GM11168 (cell line): Measurements from ENCODE around the gene CMTM5.
"Not testable (repeated sequence)": the region's sequence is repeated elsewhere in the genome, so short reads cannot be mapped to it uniquely, and the experiment has no call there.

Experiments
- in situ Hi-C: fragments of 300-500 bp; cut with MboI; formaldehyde crosslinking; loops from one replicate; pipeline ENCODE4 v1.12.0; 2022; ENCODE audit warnings: low sequenced_read_pairs; ENCODE audit not compliant: unreplicated experiment

CMTM5 gene

DNA sequence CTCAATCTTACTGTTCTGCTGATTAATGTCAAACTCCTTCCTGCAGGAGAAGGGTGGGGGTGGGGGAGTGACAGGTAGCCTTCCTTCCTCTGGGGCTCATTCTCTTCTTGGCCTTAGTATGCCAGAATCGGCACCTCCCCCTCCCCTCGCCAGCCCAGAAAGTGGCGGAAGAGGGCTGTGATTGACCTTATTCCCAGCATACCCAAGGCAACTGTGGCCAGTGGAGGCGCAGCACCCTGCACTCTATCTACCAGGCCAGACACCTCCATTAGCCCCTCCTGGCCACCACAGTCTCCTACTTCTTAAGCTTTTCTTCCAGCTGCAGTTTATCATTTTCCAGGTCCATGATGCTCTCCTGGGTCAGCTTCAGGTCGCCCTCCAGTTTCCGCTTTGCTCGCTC is 15.8 kb downstream of the CMTM5 start:
- in situ Hi-C loops, result no loop called here

DNA sequence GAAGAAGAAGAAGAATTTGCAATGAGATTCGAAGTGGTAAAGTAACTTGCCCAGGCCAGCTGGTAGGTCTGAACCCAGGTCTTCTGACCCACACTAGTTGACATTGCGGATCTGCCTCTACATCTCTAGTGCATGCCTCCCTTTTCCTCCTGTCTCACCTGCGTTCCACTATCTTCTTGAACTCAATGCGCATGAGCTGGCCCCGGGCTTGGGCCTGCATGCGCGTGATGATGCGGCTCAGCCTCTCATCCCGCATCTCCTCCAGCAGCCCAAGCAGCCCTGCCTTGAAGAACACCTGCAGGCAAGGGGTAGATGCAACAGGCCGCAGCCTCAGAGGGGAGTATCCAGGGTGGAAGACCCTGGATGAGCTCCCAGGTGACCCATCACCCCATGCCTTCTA is 19.3 kb downstream of the CMTM5 start:
- in situ Hi-C loops, result no loop called here

- in situ Hi-C loops, result no loop called here
These were observed 20.0 kb downstream of the CMTM5 start for GRCh38 chr14:23396781-23397407.

DNA sequence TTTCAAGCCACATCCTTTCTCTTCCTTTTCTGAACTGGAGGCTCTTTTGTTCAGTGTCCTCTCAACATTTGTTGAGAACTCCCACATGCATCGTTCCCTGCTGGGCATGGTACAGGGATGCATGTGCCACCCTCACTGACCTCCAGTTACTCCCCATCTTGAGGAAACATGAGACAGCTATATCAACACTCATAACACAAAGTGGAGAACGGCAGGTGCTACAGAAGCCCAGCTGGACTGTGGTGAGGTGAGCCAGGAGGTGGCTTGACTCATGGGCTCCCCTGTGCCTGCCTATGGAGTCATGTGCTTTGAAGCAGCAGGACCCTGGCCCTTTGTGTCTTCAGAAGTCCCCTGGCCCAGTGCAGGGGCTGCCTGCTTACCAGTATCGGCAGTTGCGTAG is 21.5 kb downstream of the CMTM5 start:
- in situ Hi-C loops, result no loop called here

DNA sequence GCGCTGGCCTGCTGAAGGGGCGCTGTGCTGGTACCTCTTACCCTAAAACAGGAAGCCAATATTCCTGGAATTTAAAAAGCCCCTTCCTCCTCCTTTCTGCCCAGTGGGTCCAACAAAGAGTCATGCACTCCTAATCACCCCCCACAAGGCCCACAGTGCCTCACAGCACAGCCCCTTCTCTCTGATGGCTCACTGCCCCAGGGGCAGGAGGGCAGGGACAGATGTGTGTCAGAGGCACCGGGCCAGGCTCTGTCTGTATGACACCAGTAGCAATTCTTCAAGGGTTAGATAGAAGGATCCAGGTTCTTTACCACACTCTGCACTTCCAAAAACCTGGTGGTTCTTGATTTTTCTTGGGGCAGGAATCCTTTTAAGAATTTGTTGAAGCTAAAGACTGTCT is 22.3 kb downstream of the CMTM5 start:
- in situ Hi-C loops, result no loop called here

GRCh38 chr14:23399591-23399990 is 22.7 kb downstream of the CMTM5 start:
- in situ Hi-C loops, result no loop called here

DNA sequence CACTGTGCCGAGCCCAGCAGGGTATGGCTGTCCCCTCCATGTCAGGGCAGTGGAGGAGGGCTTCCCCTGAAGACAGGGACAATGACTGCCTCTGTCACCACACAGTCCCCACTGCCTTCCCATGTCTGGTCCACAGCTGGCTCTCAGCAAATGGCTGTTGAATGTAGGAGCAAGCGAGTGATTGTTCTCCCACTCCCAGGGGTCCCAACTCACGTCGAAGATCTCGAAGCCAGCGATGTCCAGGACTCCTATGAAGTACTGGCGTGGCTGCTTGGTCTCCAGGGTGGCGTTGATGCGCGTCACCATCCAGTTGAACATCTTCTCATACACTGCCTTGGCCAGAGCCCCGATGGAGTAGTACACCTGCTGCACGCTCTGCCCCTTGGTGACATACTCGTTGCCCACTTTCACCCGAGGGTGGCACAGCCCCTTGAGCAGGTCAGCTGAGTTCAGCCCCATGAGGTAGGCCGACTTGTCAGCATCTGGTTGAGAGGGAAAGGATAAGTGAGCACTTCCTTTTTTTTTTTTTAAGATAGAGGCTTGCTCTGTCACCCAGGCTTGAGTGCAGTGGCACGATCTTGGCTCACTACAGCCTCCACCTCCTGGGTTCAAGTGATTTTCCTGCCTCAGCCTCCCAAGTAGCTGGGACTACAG is 23.8 kb downstream of the CMTM5 start:
- in situ Hi-C loops, result not testable (repeated sequence)

- in situ Hi-C loops, result no loop called here
These were observed 24.4 kb downstream of the CMTM5 start for GRCh38 chr14:23401291-23401690.

- in situ Hi-C loops, result no loop called here
These were observed 25.7 kb downstream of the CMTM5 start for GRCh38 chr14:23402296-23403138.

DNA sequence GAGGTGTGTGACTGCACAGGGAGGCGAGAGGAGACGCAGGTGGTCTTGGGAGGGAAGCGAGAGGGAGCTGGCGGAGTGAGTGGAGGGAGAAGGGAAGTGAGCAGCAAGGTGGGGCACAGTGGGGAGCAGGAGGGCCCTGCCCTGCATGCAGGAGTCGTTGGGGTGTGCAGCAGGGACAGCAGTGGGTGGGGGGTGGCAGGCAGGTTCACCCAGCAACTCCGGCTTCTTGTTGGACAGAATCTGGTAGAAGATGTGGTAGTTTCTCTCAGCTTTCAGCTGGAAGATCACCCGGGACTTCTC is 26.2 kb downstream of the CMTM5 start:
- in situ Hi-C loops, result no loop called here

- in situ Hi-C loops, result no loop called here
These were observed 27.1 kb downstream of the CMTM5 start for GRCh38 chr14:23403908-23404307.

GRCh38 chr14:23404331-23404900 is 27.6 kb downstream of the CMTM5 start:
- in situ Hi-C loops, result no loop called here

DNA sequence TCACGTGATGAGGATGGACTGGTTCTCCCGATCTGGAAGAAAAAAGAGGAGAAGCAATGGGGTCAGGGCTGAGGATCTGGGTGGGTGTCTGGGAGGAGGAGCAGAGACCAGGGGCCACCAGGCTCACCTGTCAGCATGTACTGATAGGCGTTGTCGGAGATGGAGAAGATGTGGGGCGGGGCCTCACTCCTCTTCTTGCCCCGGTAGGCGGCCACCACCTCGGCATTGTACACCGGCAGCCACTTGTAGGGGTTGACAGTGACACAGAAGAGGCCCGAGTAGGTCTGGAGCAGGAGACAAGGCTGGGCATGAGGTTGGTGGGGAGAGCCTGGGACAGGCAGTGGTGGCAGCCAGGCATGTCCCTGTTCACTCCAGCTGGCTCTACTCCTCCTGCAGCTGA is 28.2 kb downstream of the CMTM5 start:
- in situ Hi-C loops, result no loop called here

DNA sequence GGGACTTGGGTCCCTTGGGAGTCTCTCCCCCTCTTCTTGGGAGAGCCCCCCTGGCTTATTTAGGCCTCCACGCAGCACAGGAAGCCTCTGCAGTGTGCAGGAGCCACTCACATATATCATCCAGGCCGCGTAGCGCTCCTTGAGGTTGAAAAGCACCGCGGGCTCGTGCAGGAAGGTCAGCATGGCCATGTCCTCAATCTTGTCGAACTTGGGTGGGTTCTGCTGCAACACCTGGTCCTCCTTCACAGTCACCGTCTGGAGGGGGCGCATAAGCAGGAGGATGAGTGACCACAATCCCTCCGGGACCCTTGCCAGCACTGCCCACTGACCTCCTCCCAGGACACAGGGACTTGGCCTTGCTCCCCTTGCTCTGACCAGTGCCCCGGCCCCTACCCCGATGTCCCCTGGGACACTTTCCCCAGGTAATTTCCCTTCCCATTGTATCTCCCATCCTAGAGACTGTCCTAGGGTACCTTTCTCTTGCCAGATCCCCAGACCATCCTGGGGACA is 28.7 kb downstream of the CMTM5 start:
- in situ Hi-C loops, result no loop called here

DNA sequence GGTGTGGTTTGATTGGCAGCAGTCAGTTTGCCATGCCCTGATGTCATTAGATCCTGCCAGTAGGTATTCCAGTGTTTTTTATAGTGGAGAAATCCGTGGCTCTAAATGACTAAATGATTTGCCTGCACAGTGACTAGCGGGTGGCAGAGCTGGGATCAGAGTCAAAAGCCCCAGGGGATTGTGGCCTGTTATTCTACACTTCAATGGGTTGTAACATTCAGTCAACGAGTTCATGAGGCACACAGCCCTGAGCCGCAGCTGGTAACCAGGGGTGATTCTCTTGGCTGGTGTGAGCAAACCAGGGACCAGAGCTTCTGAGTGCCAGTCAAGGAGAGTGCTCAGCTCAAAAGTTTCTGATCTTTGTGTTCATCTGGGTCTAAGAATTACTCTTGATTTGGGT is 29.4 kb downstream of the CMTM5 start:
- in situ Hi-C loops, result no loop called here

DNA sequence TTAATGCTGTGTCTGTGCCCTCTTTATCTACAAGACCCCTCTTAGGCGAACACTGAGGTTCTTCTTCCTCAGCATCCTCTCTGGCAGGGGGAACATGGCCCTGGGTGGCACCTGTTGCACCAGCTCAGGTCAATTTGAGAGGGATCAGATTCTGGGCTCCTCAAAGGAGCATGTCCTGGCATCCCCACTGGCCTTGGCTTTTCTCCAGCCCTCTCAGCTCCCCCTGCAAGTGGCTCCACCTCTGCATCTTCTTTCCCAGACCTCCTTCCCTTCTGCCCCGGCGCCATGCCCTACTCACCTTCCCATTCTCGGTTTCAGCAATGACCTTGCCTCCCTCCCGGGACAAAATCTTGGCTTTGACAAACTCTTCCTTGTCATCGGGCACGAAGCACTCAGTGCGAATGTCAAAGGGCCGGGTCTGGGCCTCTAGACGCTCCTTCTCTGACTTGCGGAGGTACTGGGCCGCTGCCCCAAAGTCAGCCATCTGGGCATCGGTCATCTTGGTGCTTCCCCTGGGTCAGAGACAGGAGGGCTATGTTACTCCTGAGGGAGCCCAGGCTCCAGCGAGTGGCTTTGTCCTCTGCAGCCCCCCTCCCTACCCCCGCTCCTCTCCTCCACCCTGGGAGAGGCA is 30.0 kb downstream of the CMTM5 start:
- in situ Hi-C loops, result no loop called here

- in situ Hi-C loops, result no loop called here
These were observed 30.9 kb downstream of the CMTM5 start, which contains the start of gene MYH6 for GRCh38 chr14:23407516-23408306. Gene MYH6 (minus strand): TSS chr14:23408273. CDS start chr14:23407223, 1,050 bp downstream.

GRCh38 chr14:23408307-23408630 is 31.4 kb downstream of the CMTM5 start:
- in situ Hi-C loops, result no loop called here

- in situ Hi-C loops, result no loop called here
These were observed 32.6 kb downstream of the CMTM5 start for GRCh38 chr14:23409475-23409874.
